AG04449 (cell line): ENCODE results near the gene TIGD1.

Experiments
- CTCF ChIA-PET: fragments of 350-600 bp; formaldehyde crosslinking; extraction: SDS; loops from one replicate; lab custom pipeline; 2021; ENCODE audit warnings: antibody characterized with exemption; lab: Yijun Ruan, JAX
- POLR2A ChIA-PET: fragments of 400-600, 350-600 bp; formaldehyde crosslinking; extraction: SDS; loops from one replicate; lab custom pipeline; 2020; ENCODE audit warnings: antibody characterized with exemption, inconsistent platforms; lab: Yijun Ruan, JAX
- DNase-seq: peaks from one replicate; pipeline ENCODE4 v3.0.0-alpha.2; 2010; ENCODE audit warnings: low read depth, low spot score
- H3K4me3 ChIP-seq: 2 replicates; pipeline ENCODE4 v1.5.1; 2011; ENCODE audit warnings: low read depth, mild to moderate bottlenecking, control low read depth, low read length
- CTCF ChIP-seq: IDR thresholded peaks from one replicate; pipeline ENCODE4 v1.5.1; 2011; ENCODE audit warnings: mild to moderate bottlenecking, moderate library complexity, low read length, control low read depth, inconsistent platforms; ENCODE audit not compliant: insufficient read depth; ENCODE audit errors: missing control alignments

The TIGD1 gene

DNA sequence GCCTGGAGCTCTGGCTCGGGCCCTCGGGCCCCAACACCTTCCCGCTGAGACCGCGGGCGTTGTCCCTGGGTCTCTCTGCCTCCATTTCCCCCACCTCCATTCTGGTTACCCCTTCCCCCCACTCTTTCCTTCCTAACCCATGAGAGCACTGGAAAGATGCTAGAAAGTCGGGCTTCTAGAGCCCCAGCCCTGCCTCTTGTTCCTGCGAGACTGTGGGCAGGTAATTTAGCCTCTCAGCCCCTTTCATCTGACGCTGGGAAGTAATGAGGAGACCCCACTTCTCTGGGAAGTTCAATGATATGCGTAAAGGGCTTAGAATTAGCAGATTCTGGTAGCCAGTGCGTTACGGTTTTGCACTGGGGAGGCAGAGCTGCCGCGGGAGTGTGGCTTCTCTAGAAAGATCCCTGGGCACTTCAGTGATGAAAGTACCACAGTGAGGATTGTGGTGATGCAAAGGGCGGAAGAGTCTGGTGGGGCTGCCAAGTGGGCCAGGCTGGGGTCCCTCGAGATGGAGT, 46.5 kb downstream of the TIGD1 start:
- ChIA-PET POLR2A (no interaction called here), CTCF (no interaction called here)
- TF ChIP-seq CTCF, result no peak
- no peak overlapping the region for H3K4me3 ChIP-seq
- DNase-seq, result no peak

GRCh38 chr2:232502911-232503808, 47.2 kb downstream of the TIGD1 start:
- ChIA-PET CTCF (no interaction called here), POLR2A (no interaction called here)
- TF ChIP-seq CTCF, result no peak
- no peak overlapping the region for H3K4me3 ChIP-seq
- DNase-seq, result no peak

DNA sequence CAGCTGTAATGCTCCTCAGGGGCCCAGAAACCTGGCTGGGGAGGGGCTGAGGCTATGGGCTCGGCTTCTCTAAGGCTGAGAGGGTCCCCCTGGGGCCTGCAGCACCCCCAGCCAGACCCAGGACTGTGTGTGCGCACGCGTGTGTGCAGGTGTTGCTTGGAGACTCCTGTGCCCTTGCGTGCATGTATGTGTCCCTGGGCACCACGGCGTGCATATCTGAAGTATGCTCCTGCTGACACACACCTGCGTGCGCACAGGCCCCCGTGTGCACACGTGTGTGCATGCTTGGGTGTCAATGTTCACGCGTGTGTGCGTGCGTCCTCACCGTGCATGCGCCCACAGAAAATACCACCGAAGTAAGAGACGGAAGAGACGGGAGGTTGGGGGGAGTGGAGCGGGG, 47.8 kb downstream of the TIGD1 start:
- no peak for TF ChIP-seq CTCF
- ChIA-PET CTCF (no interaction called here), POLR2A (no interaction called here)
- no peak overlapping the region for H3K4me3 ChIP-seq
- DNase-seq, result no peak

DNA sequence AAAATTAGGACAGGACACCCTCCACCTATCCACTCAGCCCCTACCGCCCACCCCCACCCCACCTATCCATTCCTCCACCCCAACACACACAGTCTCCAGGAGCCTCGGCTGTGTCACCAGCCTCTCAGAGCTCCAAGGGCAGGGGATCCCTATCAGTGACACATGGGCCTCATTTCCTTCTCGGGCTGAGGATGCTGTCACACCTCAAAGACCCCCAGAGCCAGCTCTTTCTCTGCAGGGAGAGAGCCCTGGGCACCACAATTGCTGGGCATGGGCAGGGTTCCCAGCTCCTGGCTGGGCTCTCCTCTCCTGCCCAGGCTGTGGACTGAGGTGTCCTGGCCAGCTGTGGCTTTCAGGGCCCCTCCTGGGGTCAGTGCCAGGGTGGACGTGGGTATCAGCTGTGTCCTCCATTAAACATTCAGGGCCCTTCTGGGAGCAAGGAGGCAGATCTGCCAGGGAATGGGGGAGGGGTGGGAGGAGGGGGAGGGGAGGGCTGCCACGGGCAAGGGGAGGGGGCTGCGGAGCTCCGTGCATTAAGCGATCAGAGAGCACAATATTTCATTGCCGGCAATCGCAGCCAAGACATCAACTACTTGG, 48.5 kb downstream of the TIGD1 start:
- H3K4me3 ChIP-seq, result no peak overlapping the region
- ChIA-PET CTCF (no interaction called here), POLR2A (no interaction called here)
- TF ChIP-seq CTCF, result no peak
- DNase-seq, result no peak

DNA sequence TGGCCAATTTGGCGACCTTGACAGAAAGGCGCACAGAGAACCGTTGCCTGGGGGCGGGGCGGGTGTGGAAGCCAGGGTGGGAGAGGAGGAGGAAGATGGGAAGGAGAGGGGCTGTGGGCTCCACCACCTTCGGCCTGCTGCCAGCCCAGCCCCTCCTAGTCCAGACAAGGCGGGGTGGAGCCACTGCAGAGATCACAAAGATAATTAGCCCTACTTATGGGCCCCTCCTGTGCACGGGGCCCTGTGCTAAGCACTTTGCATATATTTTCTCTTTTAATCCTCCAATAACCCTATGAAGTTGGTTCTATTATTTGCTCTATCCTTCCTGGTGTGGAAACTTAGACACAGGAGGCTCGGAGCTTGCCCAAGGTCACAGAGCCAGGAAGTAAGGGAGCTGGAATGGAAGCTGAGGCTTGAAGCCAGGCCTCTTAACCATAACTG, 49.0 kb downstream of the TIGD1 start:
- TF ChIP-seq CTCF, result no peak
- no peak overlapping the region for H3K4me3 ChIP-seq
- POLR2A ChIA-PET, result no interaction called here
- no peak for DNase-seq
- CTCF ChIA-PET, result no interaction called here

DNA sequence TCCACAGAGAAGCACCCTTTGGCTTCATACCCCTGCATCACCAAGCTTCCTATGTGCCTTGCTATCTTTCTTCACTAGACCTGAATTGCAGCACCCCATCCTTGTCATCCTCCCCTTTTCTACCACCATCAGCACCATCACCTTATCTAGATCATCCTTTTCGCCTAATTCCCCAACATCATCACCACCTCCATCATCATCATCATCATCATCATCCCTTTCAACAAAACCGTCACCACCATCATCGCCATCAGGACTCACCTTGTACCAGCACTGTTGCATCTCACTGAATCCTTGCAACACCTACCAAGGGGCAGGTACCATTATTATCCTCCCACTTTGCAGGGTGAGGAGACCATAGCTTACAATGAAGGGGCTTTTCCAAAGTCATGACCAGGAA, 51.9 kb downstream of the TIGD1 start:
- POLR2A ChIA-PET, result no interaction called here
- no peak overlapping the region for H3K4me3 ChIP-seq
- no peak for TF ChIP-seq CTCF
- CTCF ChIA-PET, result interaction anchor here (1.2 kb wide), 1 partner anchor 23 kb away, joined by 3 read pairs; no protein-coding TSS in a partner anchor
- no peak for DNase-seq
